Transverse colon (tissue), 4 donors: ENCODE data around the gene DAAM1.

Experiments
- CTCF ChIP-seq, 5 experiments: fragments of 200-600 bp in 3 of 5; fragments of 450-650 bp in 2 of 5; sonication (generic) in 3 of 5; IDR thresholded peaks; 1 replicate in 2 of 5; 2 replicates in 3 of 5; pipeline ENCODE4 v1.5.1; 2016 to 2017; ENCODE audit warnings: antibody characterized with exemption in 5 of 5, inconsistent platforms in 3 of 5, mild to moderate bottlenecking in 2 of 5, moderate library complexity in 1 of 5
- EP300 ChIP-seq: sonication (generic); formaldehyde crosslinking; IDR thresholded peaks from one replicate; pipeline ENCODE4 v1.6.1; 2017; ENCODE audit warnings: antibody characterized with exemption, low read depth
- POLR2A ChIP-seq: fragments of 450-650 bp; IDR thresholded peaks from one replicate; pipeline ENCODE4 v1.6.1; 2016; ENCODE audit warnings: antibody characterized with exemption, mild to moderate bottlenecking, moderate library complexity
- POLR2AphosphoS5 ChIP-seq, 3 donors: sonication (generic); formaldehyde crosslinking; IDR thresholded peaks; one replicate each; pipeline ENCODE4 v1.6.1; 2016; ENCODE audit warnings: antibody characterized with exemption in 3 of 3

GRCh38 chr14:59199205-59199604, 10.7 kb downstream of the DAAM1 start:
- TF ChIP-seq CTCF (IDR thresholded peaks at IDR 0.05) = no peak
- no peak for TF ChIP-seq POLR2A
- no peak for TF ChIP-seq EP300
- no peak for TF ChIP-seq POLR2AphosphoS5 (IDR thresholded peaks at IDR 0.05)
